CD4-positive, alpha-beta T cell treated with Interferon alpha-2 for 1 hour (primary cell): ENCODE data around the gene CCNL1.

Source experiments
- DNase-seq, 2 donors: peaks; one replicate each; pipeline ENCODE4 v3.0.0-alpha.2; 2020 to 2022

The CCNL1 gene

GRCh38 chr3:157101486-157101885 is 58.5 kb downstream of the CCNL1 start:
- DNase-seq = no peak

DNA sequence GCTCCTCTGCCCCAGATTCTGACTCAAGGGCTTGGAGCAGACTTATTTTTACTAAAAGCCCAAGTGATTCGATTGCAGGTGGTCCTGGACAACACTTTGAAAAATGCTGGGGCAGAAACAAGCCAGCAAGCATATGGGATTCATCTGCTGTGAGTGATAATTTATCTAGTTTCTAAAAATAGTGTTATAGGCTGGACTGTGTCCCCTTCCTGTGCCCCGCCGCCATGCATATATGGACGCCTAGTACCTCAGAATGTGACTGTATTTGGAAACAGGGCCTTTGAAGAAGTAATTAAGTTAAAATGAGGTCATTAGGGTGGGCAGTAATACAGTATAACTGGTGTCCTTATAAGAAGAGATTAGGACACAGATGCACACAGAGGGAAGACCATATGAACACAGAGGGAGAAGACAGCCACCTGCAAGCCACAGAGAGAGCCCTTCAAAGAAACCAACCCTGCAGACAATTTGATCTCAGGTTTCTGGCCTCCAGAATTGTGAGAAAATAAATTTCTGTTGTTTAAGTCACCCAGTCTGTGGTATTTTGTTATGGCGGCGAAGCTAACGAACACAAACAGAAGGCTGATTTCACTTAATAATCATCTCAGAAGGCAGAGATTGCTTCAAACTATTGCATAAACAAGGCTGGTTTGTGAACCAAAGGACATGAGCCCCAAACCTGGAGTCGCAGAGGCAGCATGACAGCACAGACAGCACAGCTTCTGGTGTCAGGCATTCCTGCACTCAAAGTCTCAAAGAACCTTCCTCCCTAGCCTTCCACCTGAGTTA is 59.1 kb downstream of the CCNL1 start:
- no peak for DNase-seq

GRCh38 chr3:157100096-157100477 is 59.9 kb downstream of the CCNL1 start:
- DNase-seq = no peak

DNA sequence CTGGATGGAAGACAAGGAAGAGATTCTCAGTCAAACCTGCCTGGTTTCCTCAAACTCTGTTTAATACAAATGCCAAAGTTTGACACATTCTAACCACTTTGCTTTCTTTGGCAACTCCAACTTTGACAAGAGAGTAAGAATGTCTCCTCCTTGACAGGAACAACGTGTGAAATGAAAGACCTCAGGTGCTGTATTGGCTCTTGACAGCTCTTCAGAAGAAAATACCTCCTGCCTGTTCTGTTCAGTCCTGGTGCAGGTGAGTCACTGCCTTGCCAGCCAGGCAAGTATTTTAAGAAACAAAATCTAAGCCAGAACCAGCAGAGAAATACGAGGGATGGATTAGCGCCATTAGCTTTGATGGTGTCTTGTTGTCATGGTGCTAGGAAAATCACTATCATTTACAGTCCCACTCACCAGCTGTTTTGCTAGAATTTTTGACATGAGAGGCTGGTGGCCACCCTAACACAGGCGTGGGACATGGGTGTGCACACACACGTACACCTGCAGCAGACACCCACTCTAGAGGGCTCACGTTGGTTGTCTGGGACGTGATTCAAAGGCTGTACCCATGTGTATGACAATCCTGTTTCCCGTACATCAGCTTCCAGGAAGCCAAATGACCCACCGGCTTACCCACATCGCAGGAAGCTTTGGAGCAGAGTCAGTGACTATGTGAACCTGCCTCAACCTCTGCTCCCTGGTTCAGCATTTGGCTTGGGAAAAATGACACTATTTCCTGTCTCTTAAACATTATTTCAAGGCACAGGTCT is 60.4 kb downstream of the CCNL1 start:
- no peak for DNase-seq

GRCh38 chr3:157098823-157099185 is 61.1 kb downstream of the CCNL1 start:
- no peak for DNase-seq

DNA sequence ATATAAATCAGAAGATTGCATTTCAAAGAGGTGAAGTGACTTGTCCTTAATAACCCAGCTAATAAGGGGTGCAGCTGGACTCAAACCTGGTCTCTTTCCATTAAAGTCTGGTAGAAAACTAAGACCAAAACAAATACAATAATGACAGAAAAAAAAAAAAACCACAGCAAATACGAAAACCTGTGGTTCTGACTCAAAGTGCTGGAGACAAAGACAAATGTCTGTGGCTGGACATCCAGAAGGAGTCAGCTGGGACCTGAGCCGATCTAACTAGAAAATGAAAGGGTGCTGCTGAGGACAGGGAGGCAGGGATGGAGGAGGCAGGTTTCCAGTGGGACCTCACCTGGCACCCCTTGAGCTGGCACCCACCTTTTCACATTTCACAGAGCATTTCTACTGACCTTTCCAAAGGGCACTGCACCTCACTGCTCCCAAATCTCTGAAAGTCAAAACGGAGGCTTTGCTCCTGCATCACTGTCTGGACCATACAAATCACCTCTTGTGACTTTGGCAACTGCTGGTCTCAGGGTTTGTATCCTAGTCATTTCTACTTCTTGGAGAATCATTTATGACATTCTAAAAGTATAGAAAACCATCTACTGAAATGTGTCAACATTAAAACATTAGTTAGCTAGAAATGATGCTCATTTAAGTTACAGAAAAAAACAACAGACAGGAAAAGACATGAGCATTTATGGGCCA is 61.7 kb downstream of the CCNL1 start:
- DNase-seq = no peak
